Liver (tissue), 9 donors: ENCODE measurements around the gene ECT2. TPM values are rescaled to one million over a fixed set of nuclear protein-coding genes. Genes with fewer than 3 reads are reported as not detected.
"Not testable (repeated sequence)": the region's sequence is repeated elsewhere in the genome, so short reads cannot be mapped to it uniquely, and the experiment has no call there.

Experiments used
- DNase-seq: peaks from one replicate; pipeline ENCODE4 v3.0.0-alpha.2; 2017; ENCODE audit warnings: low spot score
- H3K27ac ChIP-seq, 2 donors: one replicate each; pipeline ENCODE4 v1.7.0; 2013; ENCODE audit warnings: inconsistent platforms in 2 of 2, low read length in 2 of 2, control low read depth in 1 of 2, low read depth in 1 of 2, mild to moderate bottlenecking in 1 of 2
- H3K27me3 ChIP-seq, 4 donors: one replicate each; pipeline versions ENCODE4 v1.6.1 to v1.7.0; 2013; ENCODE audit warnings: low read length in 3 of 4, inconsistent platforms in 1 of 4, mild to moderate bottlenecking in 1 of 4, moderate library complexity in 1 of 4; ENCODE audit not compliant: control insufficient read depth in 4 of 4, insufficient read depth in 4 of 4
- H3K36me3 ChIP-seq, 4 donors: one replicate each; pipeline versions ENCODE4 v1.6.1 to v1.7.0; 2013; ENCODE audit warnings: low read length in 3 of 4, mild to moderate bottlenecking in 3 of 4, low read depth in 1 of 4, moderate library complexity in 1 of 4; ENCODE audit not compliant: control insufficient read depth in 4 of 4, insufficient read depth in 3 of 4
- H3K4me1 ChIP-seq, 4 donors: one replicate each; pipeline versions ENCODE4 v1.6.1 to v1.7.0; 2013; ENCODE audit warnings: low read length in 3 of 4, mild to moderate bottlenecking in 3 of 4, moderate library complexity in 1 of 4; ENCODE audit not compliant: control insufficient read depth in 4 of 4, insufficient read depth in 4 of 4
- H3K4me3 ChIP-seq, 3 donors: one replicate each; pipeline versions ENCODE4 v1.6.1 to v1.7.0; 2013; ENCODE audit warnings: low read length in 3 of 3, control low read depth in 1 of 3, low read depth in 1 of 3, mild to moderate bottlenecking in 1 of 3
- H3K9ac ChIP-seq, 2 donors: one replicate each; pipeline ENCODE4 v1.7.0; 2013; ENCODE audit warnings: low read length in 2 of 2, mild to moderate bottlenecking in 2 of 2, moderate library complexity in 2 of 2, control low read depth in 1 of 2, low read depth in 1 of 2
- H3K9me3 ChIP-seq, 4 donors: one replicate each; pipeline versions ENCODE4 v1.6.1 to v1.7.0; 2013; ENCODE audit warnings: low read length in 3 of 4; ENCODE audit not compliant: control insufficient read depth in 4 of 4
- CTCF ChIP-seq: fragments of 150-350 bp; IDR thresholded peaks from 2 replicates; pipeline ENCODE4 v1.5.1; 2017; ENCODE audit warnings: improper control_type of control experiment, low read depth, low read length; ENCODE audit not compliant: missing input control
- EGR1 ChIP-seq, 2 donors: IDR thresholded peaks; 2 replicates each; pipeline ENCODE4 v1.6.1; 2016 to 2018; ENCODE audit warnings: antibody characterized with exemption in 2 of 2, low read depth in 2 of 2
- FOXA2 ChIP-seq: IDR thresholded peaks from 2 replicates; pipeline ENCODE4 v1.6.1; 2016; ENCODE audit warnings: antibody characterized with exemption
- GABPA ChIP-seq, 2 donors: IDR thresholded peaks in 1 of 2; conservative IDR thresholded peaks in 1 of 2; 2 replicates each; pipeline ENCODE4 v1.6.1; 2016; ENCODE audit warnings: antibody characterized with exemption in 2 of 2, mild to moderate bottlenecking in 1 of 2, moderate library complexity in 1 of 2
- HNF4A ChIP-seq, 2 donors: conservative IDR thresholded peaks; 2 replicates each; pipeline ENCODE4 v1.6.1; 2016; ENCODE audit warnings: antibody characterized with exemption in 2 of 2, mild to moderate bottlenecking in 2 of 2
- HNF4G ChIP-seq: IDR thresholded peaks from 2 replicates; pipeline ENCODE4 v1.6.1; 2016; ENCODE audit warnings: antibody characterized with exemption
- JUND ChIP-seq, 2 donors: IDR thresholded peaks; 2 replicates each; pipeline ENCODE4 v1.6.1; 2016; ENCODE audit warnings: antibody characterized with exemption in 2 of 2
- RXRA ChIP-seq, 2 donors: IDR thresholded peaks; 2 replicates each; pipeline ENCODE4 v1.6.1; 2017 to 2018; ENCODE audit warnings: antibody characterized with exemption in 2 of 2, mild to moderate bottlenecking in 1 of 2
- SP1 ChIP-seq: IDR thresholded peaks from 2 replicates; pipeline ENCODE4 v1.6.1; 2018; ENCODE audit warnings: antibody characterized with exemption, mild to moderate bottlenecking
- TAF1 ChIP-seq: conservative IDR thresholded peaks from 2 replicates; pipeline ENCODE4 v1.6.1; 2016; ENCODE audit warnings: antibody characterized with exemption, mild to moderate bottlenecking
- YY1 ChIP-seq: IDR thresholded peaks from 2 replicates; pipeline ENCODE4 v1.6.1; 2016; ENCODE audit warnings: antibody characterized with exemption, mild to moderate bottlenecking
- WGBS: extraction: QIAGEN DNeasy Blood & Tissue Kit; methylation state at CpG from one replicate; pipeline ENCODE4 v1.1.7; 2013; 5-methylcytosine and 5-hydroxymethylcytosine counted together
- polyA plus RNA-seq, 2 donors: library from polyadenylated mRNA; stranded (reverse) in 1 of 2; unstranded in 1 of 2; fragments of 200-250 nt in 1 of 2; fragments of >200 nt in 1 of 2; fragmentation: Nextera tagmentation in 1 of 2; extraction: Ambion mirVana in 1 of 2; gene quantifications; one replicate each; pipeline versions ENCODE4 v1.2.1 to v1.2.3, GENCODE V29; 2013 to 2015
- total RNA-seq, 2 donors: library from RNA; depleted of rRNA; stranded (reverse); fragments of >200 nt; gene quantifications; one replicate each; pipeline ENCODE4 v1.2.3, GENCODE V29; 2014
- TF ChIP-seq, protein P1 (sequence below): IDR thresholded peaks from 2 replicates; pipeline ENCODE4 v1.6.1; 2016; ENCODE audit warnings: antibody characterized with exemption
- donor health status: healthy.
- donor health status: healthy.
- donor health status: healthy.
- donor health status: healthy.
- donor health status: healthy.

Gene ECT2
- total and polyA plus RNA-seq, 4 donors = 1.5 to 32.4 (median 2.6) TPM

DNA sequence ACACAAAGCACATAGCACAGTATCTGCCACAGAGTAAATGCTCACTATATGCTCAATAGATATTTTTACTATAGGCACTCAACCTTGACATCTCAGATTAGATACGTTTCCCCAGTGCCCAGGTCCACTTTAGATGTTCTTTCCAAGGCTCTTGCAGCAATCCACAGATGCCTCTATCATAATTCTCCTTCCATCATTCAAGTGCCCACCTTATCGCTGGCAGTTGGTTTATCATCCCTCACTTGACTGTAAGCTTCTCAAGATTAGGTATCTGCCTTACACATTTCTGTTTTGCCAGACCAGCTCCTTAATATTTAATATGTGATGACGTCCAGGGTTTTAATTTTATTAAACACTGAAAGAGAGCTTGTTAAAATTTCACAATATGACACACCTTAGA lies 48.3 kb upstream of the ECT2 start (continued):
- TF ChIP-seq CTCF (no peak), RXRA (IDR thresholded peaks at IDR 0.05) (no peak), SP1 (no peak)

GRCh38 chr3:172702731-172703130 lies 47.8 kb upstream of the ECT2 start:
- H3K9me3 ChIP-seq, H3K27me3 ChIP-seq, H3K9ac ChIP-seq, H3K4me3 ChIP-seq, H3K27ac ChIP-seq, DNase-seq, H3K4me1 ChIP-seq, H3K36me3 ChIP-seq: not testable (repeated sequence)
- 91% methylated on average over 3 of the region's 3 CpGs for WGBS

GRCh38 chr3:172704001-172704400 lies 46.5 kb upstream of the ECT2 start:
- TF ChIP-seq CTCF = no peak
- TF ChIP-seq HNF4A (conservative IDR thresholded peaks at IDR 0.05) = no peak

GRCh38 chr3:172705170-172705569 lies 45.4 kb upstream of the ECT2 start:
- 91% methylated on average over 4 of the region's 4 CpGs for WGBS
- peaks cover 0 to 1% (median 0%) of the 10 kb centered on the region in 4 donors for H3K36me3 ChIP-seq
- no peaks in the 10 kb centered on the region for H3K9me3 ChIP-seq
- H3K4me3 ChIP-seq = no peak overlapping the region
- no peaks in the 10 kb centered on the region for H3K27me3 ChIP-seq
- TF ChIP-seq GABPA (IDR thresholded peaks at IDR 0.05 in 1 of 2, conservative IDR thresholded peaks at IDR 0.05 in 1 of 2) = no peak
- TF ChIP-seq EGR1 (IDR thresholded peaks at IDR 0.05; ENCODE audit: low read depth in 2 of 2) = no peak
- no peak for TF ChIP-seq CTCF
- no peak for TF ChIP-seq HNF4G
- no peak for TF ChIP-seq HNF4A (conservative IDR thresholded peaks at IDR 0.05)
- TF ChIP-seq, protein P1, sequence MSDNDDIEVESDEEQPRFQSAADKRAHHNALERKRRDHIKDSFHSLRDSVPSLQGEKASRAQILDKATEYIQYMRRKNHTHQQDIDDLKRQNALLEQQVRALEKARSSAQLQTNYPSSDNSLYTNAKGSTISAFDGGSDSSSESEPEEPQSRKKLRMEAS = no peak
- TF ChIP-seq YY1 = no peak
- TF ChIP-seq RXRA (IDR thresholded peaks at IDR 0.05) = no peak
- no peak for TF ChIP-seq FOXA2
- no peak for TF ChIP-seq TAF1
- TF ChIP-seq JUND (IDR thresholded peaks at IDR 0.05) = no peak
- H3K27ac ChIP-seq = no peak overlapping the region
- DNase-seq = peak; percentile 55
- no peak overlapping the region for H3K9ac ChIP-seq
- H3K4me1 ChIP-seq = peaks cover 0 to 11% (median 5%) of the 10 kb centered on the region in 4 donors

More at GRCh38 chr3:172704001-172704400, 46.5 kb upstream of the ECT2 start:
- Histone ChIP-seq H3K27ac (no peak overlapping the region), H3K9ac (no peak overlapping the region), H3K4me1 (no peaks in the 10 kb centered on the region), H3K9me3 (no peaks in the 10 kb centered on the region), H3K36me3 (peaks cover 0 to 1% (median 0%) of the 10 kb centered on the region in 4 donors), H3K27me3 (no peaks in the 10 kb centered on the region), H3K4me3 (no peak overlapping the region)
- no peak for DNase-seq
- 16% methylated on average over 1 of the region's 1 CpG for WGBS
